ENCODE measurements around the gene DMXL2. TPM values are rescaled to one million over a fixed set of nuclear protein-coding genes. Genes with fewer than 3 reads are reported as not detected.
A peak's percentile ranks its signal among the peaks of the same experiment; 100 is the strongest.

Gene DMXL2
- total RNA-seq, 1 experiment from 2014 or later, result 15.4 TPM

DNA sequence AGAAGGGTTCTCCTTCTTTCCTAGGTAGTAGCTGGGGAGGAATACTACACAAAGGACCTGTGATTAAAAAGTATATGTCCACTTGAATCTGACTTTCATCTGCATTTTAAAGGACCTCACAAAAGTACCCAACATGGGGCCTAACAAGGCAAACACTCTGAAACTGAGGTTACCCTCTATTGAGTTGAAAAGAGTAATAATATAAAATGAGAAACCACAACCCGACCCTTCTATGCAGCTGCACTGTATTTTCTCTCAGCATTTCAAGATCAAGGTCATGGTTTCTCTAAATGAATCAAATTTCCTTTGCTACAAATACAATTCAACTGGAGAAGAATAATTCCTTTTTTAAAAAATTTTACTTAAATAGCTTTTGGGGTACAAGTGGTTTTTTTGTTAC lies 106.3 kb downstream of the DMXL2 start:
- DNase-seq (ENCODE audit: low read depth), result no peak
- in situ Hi-C loops (cut with HindIII; ENCODE audit: low pct_unique_long_range_greater_than_20kb, low sequenced_read_pairs), result no loop called here

DNA sequence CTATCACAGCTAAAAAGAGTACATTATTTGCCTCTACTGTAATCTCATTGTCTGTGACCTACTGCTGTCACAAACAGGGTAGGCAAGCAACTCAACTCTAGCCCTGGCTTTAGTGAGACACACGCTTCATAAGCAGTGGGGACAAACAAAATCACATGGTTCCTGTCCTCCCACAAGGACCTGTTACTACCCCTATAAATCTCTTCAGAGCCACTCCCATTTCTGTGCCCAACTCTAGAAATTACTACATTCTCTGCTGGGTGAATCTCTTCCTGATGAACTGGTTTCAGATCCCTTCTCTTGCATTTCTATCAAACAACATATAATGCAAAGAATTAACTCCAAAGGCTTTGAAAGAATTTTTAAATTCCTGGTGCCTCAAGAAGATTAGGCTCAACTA lies 117.3 kb downstream of the DMXL2 start:
- DNase-seq (ENCODE audit: low read depth), result no peak
- in situ Hi-C loops (cut with HindIII; ENCODE audit: low pct_unique_long_range_greater_than_20kb, low sequenced_read_pairs), result no loop called here

DNA sequence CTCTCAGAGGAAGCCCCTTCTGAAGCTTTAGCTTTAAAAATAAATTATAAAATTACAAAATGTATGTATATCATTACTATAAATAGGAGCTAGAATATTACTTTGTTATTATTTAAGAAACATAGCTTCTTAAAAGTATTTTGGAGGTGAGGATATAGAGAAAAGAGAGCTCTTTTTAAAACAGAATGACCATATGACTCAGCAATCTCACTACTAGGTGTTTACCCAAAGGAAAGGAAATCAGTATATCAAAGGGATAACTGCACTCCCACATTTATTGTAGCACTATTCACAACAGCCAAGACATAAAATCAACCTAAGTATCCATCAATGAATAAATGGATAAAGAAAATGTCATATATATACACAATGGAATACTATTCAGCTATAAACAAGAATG lies 119.6 kb downstream of the DMXL2 start:
- in situ Hi-C loops (cut with HindIII; ENCODE audit: low pct_unique_long_range_greater_than_20kb, low sequenced_read_pairs), result no loop called here
- DNase-seq (ENCODE audit: low read depth), result no peak

- in situ Hi-C loops (cut with HindIII; ENCODE audit: low pct_unique_long_range_greater_than_20kb, low sequenced_read_pairs), result no loop called here
- peak; percentile 9 for DNase-seq (ENCODE audit: low read depth)
Measured at GRCh38 chr15:51499379-51499976, 123.1 kb downstream of the DMXL2 start.

DNA sequence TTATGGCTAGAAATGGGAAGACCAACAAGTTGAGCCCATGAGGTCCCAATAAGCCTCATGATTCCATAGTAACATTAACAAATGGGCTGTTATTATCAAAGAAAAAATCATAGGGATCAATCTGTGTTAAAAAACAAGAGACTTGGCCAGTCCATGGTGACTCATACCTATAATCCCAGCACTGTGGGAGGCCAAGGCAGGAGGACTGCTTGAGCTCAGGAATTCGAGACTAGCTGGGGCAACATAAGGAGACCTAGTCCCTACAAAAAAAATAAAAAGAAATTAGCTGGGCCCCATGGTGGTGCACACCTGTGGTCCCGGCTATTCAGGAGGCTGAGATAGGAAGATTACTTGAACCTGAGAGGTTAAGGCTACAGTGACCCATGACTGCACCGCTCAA lies 124.8 kb downstream of the DMXL2 start:
- DNase-seq (ENCODE audit: low read depth), result no peak
- in situ Hi-C loops (cut with HindIII; ENCODE audit: low pct_unique_long_range_greater_than_20kb, low sequenced_read_pairs), result no loop called here

DNA sequence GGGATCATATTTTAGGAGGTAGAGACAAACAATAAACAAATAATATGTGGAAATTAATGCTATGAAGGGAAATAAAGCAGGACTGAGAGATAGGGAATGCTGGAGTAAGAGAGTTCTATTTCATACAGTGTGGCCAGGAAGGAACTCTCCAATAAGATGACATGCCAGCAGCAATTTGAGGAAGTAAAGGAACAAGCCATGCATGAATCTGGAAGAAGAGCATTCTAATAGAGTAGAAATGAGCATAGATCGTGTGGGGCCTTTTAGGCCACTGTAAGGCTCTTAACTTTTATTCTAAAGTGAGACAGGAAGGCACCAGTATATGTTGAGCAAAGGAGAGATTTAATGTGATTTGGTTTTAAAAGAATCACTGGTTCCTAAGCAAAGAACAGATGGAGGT lies 126.3 kb downstream of the DMXL2 start:
- no peak for DNase-seq (ENCODE audit: low read depth)
- in situ Hi-C loops (cut with HindIII; ENCODE audit: low pct_unique_long_range_greater_than_20kb, low sequenced_read_pairs), result no loop called here

DNA sequence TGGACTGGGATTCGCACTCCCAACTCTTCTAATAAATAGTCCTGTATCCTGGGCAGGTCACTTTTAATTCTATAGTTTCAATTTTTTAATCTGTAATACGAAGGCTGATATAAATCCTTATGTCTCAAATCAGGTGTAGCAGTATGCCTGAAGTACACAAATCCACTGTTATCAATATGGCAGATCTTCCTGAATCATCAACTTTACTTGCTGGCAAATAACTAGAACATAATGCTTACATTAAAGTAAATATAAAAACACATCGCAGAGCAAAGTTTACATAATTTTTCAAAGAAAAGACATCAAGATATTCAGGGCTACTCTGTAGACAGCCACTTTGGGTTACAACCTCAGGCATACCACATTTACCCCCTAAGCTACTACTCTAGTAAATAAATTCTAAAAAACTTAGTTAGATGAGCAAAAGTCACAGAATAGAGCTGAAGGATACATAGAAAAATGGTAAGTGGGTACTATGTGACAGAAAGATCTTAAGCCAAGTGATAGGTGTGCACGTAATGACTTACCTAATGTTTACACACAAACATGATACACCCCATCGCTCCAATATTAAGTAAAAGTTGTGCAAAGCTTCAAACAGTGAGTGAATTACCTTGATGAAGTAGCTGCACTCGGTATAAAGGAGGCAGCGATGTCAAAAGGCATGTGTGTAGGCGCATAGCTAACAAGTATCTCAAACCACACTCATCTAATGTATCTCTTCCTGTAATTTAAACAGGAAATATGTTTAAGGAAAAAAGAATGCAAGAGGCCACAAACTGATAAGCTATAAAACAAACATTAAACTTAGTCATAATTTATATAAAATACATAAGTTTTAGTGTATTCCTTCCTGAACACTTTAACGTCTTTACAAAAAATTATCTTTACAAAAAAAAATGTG lies 127.9 kb downstream of the DMXL2 start:
- no peak for DNase-seq (ENCODE audit: low read depth)
- in situ Hi-C loops (cut with HindIII; ENCODE audit: low pct_unique_long_range_greater_than_20kb, low sequenced_read_pairs), result no loop called here

- DNase-seq (ENCODE audit: low read depth), result no peak
- in situ Hi-C loops (cut with HindIII; ENCODE audit: low pct_unique_long_range_greater_than_20kb, low sequenced_read_pairs), result no loop called here
Measured at GRCh38 chr15:51493892-51494291, 128.7 kb downstream of the DMXL2 start.

DNA sequence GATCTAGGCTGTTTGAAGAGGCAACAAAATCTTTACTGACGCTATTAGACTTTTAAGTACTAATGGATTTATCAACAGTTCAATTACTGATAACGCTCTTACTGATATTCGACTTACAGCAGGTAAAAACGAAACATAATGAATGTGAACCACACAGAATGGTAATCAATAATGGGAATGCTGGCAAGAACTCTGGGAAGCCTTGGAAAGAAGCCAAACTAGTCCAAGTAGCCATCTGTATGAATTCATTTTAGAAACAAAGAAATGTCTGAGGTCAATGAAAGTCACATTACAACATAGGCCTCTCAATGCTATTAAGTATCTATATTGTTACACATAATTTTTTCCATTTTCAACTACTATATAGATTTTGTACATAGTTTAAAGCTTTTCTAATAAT lies 130.0 kb downstream of the DMXL2 start:
- no peak for DNase-seq (ENCODE audit: low read depth)
- in situ Hi-C loops (cut with HindIII; ENCODE audit: low pct_unique_long_range_greater_than_20kb, low sequenced_read_pairs), result no loop called here

GRCh38 chr15:51491941-51492340 lies 130.6 kb downstream of the DMXL2 start:
- no peak for DNase-seq (ENCODE audit: low read depth)
- in situ Hi-C loops (cut with HindIII; ENCODE audit: low pct_unique_long_range_greater_than_20kb, low sequenced_read_pairs), result no loop called here

- in situ Hi-C loops (cut with HindIII; ENCODE audit: low pct_unique_long_range_greater_than_20kb, low sequenced_read_pairs), result no loop called here
Measured at GRCh38 chr15:51484781-51485180, 137.8 kb downstream of the DMXL2 start.

GRCh38 chr15:51483985-51484384 lies 138.6 kb downstream of the DMXL2 start:
- DNase-seq (ENCODE audit: low read depth), result no peak
- in situ Hi-C loops (cut with HindIII; ENCODE audit: low pct_unique_long_range_greater_than_20kb, low sequenced_read_pairs), result no loop called here

More at GRCh38 chr15:51484781-51485180, 137.8 kb downstream of the DMXL2 start:
- DNase-seq (ENCODE audit: low read depth), result peak; percentile 14

- in situ Hi-C loops (cut with HindIII; ENCODE audit: low pct_unique_long_range_greater_than_20kb, low sequenced_read_pairs), result no loop called here
- DNase-seq (ENCODE audit: low read depth), result no peak
Measured at GRCh38 chr15:51483520-51483919, 139.1 kb downstream of the DMXL2 start.

- in situ Hi-C loops (cut with HindIII; ENCODE audit: low pct_unique_long_range_greater_than_20kb, low sequenced_read_pairs), result no loop called here
Measured at GRCh38 chr15:51475736-51476135, 146.8 kb downstream of the DMXL2 start.

DNA sequence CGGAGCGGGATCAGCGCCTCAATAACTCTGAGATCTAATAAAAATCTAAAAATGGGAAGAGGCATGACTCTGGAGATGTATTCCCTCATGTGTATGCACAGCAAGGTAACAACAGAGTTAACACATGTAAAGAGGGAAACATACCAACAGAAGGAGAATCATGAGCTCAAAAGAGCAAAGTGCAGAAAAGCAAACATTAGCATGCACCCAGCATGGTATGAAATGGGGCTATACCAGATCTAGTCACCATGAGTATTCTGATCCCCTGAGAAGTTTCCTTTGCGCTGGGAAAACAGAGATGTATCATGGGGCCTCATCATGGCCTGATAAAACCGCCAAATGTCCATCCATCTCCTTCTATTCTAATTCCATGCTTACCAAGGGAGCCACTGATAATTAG lies 152.1 kb downstream of the DMXL2 start:
- in situ Hi-C loops (cut with HindIII; ENCODE audit: low pct_unique_long_range_greater_than_20kb, low sequenced_read_pairs), result no loop called here
- DNase-seq (ENCODE audit: low read depth), result no peak

More at GRCh38 chr15:51475736-51476135, 146.8 kb downstream of the DMXL2 start:
- no peak for DNase-seq (ENCODE audit: low read depth)

DNA sequence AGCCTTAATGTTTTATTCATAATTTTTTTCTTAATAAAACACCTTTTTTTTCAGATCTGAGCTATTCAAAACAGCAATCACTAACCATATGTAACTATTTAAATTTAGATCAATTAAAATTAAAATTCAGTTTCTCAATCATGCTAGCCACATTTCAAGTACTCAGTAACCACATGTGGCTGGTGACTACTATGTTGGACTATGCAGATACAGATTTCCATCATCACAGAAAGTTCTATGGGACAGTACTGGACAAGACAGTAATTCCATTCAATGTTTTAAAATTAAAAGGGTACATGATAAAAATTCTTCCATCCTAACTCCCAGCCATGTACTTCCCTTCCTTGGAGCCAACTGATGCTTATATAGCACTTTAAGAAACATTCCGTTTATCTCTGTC lies 161.8 kb downstream of the DMXL2 start:
- in situ Hi-C loops (cut with HindIII; ENCODE audit: low pct_unique_long_range_greater_than_20kb, low sequenced_read_pairs), result no loop called here
- DNase-seq (ENCODE audit: low read depth), result no peak

DNA sequence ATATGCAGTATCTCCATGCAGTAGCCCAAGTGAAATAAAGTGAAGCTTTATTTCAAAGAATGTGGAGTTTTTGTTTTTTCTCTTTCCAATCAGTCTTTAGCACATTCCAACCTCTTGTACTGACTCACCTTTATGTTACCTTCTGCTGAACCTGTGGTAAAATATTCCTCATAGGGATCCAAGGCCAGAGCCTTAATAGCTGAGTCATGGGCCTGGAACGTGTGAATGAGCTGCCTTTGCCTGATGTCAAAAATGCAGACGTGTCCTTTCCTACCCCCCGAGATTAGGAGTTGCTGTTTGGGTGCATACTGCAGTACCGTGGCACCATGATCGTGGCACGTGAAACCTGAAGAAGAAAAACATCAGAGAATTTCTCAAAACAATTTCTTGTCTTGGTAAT lies 172.6 kb downstream of the DMXL2 start:
- DNase-seq (ENCODE audit: low read depth), result peak; percentile 21
- in situ Hi-C loops (cut with HindIII; ENCODE audit: low pct_unique_long_range_greater_than_20kb, low sequenced_read_pairs), result no loop called here

GRCh38 chr15:51448622-51449399 lies 173.8 kb downstream of the DMXL2 start:
- DNase-seq (ENCODE audit: low read depth), result no peak
- in situ Hi-C loops (cut with HindIII; ENCODE audit: low pct_unique_long_range_greater_than_20kb, low sequenced_read_pairs), result no loop called here

Measured in Caki2 (cell line).